HG03521 (cell line): ENCODE data around the gene FAM177A1.

Source experiments
- ATAC-seq: cut with Tn5 transposase; IDR thresholded peaks from one replicate; pipeline ENCODE4 v1.9.1; 2021; ENCODE audit warnings: mild to moderate bottlenecking, moderate library complexity; ENCODE audit not compliant: unreplicated experiment

Gene FAM177A1

GRCh38 chr14:35122696-35123387 lies 76.8 kb downstream of the FAM177A1 start:
- ATAC-seq = no peak

- no peak for ATAC-seq
Observed at GRCh38 chr14:35123388-35123703, 77.3 kb downstream of the FAM177A1 start.

- no peak for ATAC-seq
Observed at GRCh38 chr14:35124127-35124526, 78.1 kb downstream of the FAM177A1 start.
